ENCODE results near the gene ACSF2.
"Not testable (repeated sequence)": the region's sequence is repeated elsewhere in the genome, so short reads cannot be mapped to it uniquely, and the experiment has no call there.

ACSF2 gene

GRCh38 chr17:50412188-50412732 is 13.8 kb upstream of the ACSF2 start:
- no peak for DNase-seq

GRCh38 chr17:50414808-50415207 is 11.2 kb upstream of the ACSF2 start:
- DNase-seq: no peak

GRCh38 chr17:50419577-50419976 is 6.4 kb upstream of the ACSF2 start:
- not testable (repeated sequence) for DNase-seq

- DNase-seq: no peak
Observed at GRCh38 chr17:50420419-50421112, 5.5 kb upstream of the ACSF2 start.

- DNase-seq: no peak
Observed at GRCh38 chr17:50421308-50422051, 4.5 kb upstream of the ACSF2 start.

GRCh38 chr17:50422738-50423137 is 3.3 kb upstream of the ACSF2 start:
- DNase-seq: no peak

- DNase-seq: no peak
Observed at GRCh38 chr17:50423553-50424159, 2.4 kb upstream of the ACSF2 start.

- no peak for DNase-seq
Observed at GRCh38 chr17:50424246-50424995, 1.6 kb upstream of the ACSF2 start.

GRCh38 chr17:50424996-50425681 is 879 bp upstream of the ACSF2 start:
- no peak for DNase-seq

GRCh38 chr17:50426472-50426782 is 409 bp downstream of the ACSF2 start:
- DNase-seq: no peak

- no peak for DNase-seq
Observed at GRCh38 chr17:50426814-50427787, 1.1 kb downstream of the ACSF2 start.

- DNase-seq: not testable (repeated sequence)
Observed at GRCh38 chr17:50428126-50428525, 2.1 kb downstream of the ACSF2 start.

- no peak for DNase-seq
Observed at GRCh38 chr17:50428831-50429424, 2.9 kb downstream of the ACSF2 start.

GRCh38 chr17:50429793-50430192 is 3.8 kb downstream of the ACSF2 start:
- no peak for DNase-seq

- DNase-seq: no peak
Observed at GRCh38 chr17:50430821-50431618, 5.0 kb downstream of the ACSF2 start.

- no peak for DNase-seq
Observed at GRCh38 chr17:50432125-50432762, 6.2 kb downstream of the ACSF2 start.

GRCh38 chr17:50437409-50437808 is 11.4 kb downstream of the ACSF2 start:
- DNase-seq: no peak

GRCh38 chr17:50439008-50439407 is 13.0 kb downstream of the ACSF2 start:
- no peak for DNase-seq

- DNase-seq: peak; percentile 78
Observed at GRCh38 chr17:50440172-50440837, 14.3 kb downstream of the ACSF2 start.
